Measurements from ENCODE around the gene TTC33.
"Not testable (repeated sequence)": the region's sequence is repeated elsewhere in the genome, so short reads cannot be mapped to it uniquely, and the experiment has no call there.

Gene TTC33

DNA sequence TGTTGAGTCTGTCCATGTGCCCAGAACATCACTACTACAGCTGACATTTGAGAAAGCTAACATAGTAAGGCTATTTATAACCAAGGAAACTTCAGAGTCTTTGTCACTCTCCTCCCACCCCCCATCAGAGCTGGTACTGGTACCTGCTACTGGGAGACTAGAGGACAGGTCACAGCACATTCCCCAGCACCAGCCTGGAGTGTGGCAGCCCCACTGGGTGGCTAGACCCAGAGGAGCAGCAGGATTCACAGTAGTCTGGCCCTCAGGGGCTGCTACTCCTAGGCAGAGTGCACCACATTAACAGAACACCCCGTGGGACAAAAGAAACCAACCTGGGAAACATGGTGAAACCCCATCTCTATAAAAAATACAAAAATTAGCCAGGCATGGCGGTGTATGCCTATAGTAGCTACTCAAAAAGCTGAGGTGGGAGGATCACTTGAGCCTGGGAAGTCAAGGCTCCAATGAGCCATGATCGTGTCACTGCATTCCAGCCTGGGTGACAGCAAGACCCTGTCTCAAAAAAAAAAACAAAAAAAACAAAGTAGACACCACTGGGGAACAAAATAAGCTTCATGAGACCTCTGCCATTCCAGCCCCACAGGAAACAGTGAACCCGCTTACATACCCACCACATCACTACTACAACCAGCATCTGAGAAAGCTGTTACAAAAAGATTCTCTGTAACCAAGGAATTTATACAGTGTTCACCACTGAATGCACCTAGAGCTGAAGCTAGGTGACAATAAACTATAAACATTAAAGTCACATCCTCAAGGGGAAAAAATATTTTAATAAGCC, 102.3 kb downstream of the TTC33 start:
- no peak for DNase-seq (ENCODE audit: low read depth)

DNA sequence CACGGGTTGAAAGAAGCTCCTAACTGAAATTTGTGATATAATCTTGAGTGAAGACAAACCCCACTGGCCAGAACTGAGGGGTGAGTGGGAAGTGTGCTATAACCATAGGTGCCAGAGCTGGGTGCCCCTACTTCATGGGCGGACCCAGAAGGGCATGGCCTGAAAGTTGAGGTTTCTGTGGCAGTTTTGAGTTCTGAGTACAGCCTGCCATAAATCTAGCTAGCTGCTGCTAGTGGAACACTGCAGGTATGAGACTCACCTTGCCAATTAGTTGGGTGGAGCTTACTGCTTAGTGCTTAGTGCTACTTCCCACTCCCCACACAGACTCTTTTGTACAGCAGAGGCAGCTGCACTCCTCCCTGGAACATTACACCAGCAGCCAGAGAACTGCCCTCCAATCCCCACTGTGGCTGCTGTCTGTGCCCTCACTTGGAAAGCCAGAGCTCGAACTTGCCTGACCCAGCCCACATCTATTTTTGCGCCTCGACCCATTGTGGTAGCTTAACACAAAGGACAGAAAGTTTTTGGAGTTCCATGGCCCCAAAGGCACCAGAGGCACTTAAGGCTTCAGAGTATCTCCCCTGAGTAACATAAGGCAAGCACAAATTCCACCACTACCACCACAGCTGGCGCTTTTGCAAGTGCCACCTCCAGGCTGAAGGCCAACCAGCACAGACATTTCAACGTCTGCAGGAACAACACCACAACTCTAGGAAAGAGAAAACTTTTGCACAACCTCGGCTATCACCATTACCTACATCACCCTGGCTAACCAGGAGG, 103.1 kb downstream of the TTC33 start:
- DNase-seq (ENCODE audit: low read depth): no peak

- no peak for DNase-seq (ENCODE audit: low read depth)
Observed at GRCh38 chr5:40651201-40651600, 104.6 kb downstream of the TTC33 start.

- no peak for DNase-seq (ENCODE audit: low read depth)
Observed at GRCh38 chr5:40649463-40650030, 106.2 kb downstream of the TTC33 start.

DNA sequence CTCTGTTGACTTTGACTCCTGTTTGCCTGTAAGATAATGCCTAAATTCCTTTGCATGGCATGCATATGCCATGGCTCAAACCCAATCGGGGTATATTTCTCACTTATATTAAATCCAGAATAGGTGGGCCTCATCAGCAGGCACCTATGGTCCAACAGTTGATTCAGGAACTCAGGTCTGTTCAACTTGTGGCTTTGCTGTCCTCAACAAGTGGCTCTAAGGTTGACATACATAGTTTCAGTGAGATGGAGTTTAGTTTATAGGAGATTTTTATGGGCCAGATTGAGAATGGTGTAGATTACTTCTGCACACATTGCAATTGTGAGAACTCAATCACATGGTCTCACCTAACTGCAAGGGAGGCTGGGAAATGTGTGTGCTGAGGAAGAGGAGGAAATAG, 107.6 kb downstream of the TTC33 start:
- no peak for DNase-seq (ENCODE audit: low read depth)

DNA sequence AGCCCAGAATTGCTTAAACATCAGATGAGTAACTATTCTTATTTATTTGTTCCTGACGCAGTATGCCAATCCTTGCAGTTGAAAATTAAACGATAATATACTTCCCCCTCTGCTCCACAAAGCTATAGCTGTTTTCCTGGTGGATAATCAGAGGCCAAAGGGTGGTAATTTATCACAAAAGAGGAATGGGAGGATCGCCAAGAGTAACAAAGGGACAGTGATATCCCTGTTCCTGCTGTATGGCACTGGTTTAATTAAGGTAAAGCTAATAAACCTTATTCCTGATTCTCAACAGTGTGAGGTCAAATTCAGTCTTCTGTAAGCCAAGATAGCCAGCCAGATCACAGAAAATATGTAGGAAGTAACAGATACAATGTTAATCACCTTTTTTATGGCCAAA, 109.5 kb downstream of the TTC33 start:
- DNase-seq (ENCODE audit: low read depth): no peak

DNA sequence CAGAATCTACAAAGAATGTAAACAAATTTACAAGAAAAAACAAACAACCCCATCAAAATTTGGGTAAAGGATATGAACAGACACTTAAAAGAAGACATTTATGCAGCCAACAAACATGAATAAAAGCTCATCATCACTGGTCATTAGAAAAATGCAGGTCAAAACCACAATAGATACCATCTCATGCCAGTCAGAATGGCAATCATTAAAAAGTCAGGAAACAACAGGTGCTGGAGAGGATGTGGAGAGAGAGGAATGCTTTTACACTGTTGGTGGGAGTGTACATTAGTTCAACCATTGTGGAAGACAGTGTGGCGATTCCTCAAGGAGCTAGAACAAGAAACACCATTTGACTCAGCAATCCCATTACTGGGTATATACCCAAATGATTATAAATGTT, 116.2 kb downstream of the TTC33 start:
- not testable (repeated sequence) for DNase-seq (ENCODE audit: low read depth)

GRCh38 chr5:40634593-40634992, 121.2 kb downstream of the TTC33 start:
- no peak for DNase-seq (ENCODE audit: low read depth)

DNA sequence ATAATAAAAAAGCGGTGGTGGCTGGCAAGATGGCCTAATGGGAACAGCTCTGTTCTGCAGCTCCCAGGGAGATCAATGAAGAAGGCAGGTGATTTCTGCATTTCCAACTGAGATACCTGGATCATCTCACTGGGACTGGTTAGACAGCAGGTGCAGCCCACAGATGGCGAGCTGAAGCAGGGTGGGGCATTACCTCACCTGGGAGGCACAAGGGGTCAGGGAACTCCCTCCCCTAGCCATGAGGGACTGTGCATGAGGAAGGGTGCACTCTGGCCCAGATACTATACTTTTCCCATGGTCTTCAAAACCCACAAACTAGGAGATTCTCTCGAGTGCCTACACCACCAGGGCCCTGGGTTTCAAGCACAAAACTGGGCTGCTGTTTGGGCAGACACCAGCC, 121.6 kb downstream of the TTC33 start:
- DNase-seq (ENCODE audit: low read depth): no peak

DNA sequence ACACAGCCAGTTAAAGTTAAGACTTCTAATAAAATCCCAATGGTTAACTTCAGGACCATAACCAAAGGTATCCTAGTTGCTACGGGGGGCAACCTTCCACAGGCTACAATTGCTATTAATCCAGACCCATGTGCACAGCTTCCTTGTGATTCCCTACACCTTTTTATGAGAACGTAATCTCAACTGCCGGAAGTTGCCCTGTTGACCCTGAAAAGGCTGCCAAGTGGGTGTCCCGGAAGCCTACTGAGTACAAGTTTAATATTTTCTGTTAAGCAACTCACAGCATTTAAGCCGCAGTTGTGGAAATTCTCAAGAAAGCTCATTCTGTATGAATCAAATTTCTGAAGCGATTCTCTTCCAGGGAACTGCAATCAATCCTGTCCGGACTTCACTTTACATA, 124.5 kb downstream of the TTC33 start:
- DNase-seq (ENCODE audit: low read depth): no peak

DNA sequence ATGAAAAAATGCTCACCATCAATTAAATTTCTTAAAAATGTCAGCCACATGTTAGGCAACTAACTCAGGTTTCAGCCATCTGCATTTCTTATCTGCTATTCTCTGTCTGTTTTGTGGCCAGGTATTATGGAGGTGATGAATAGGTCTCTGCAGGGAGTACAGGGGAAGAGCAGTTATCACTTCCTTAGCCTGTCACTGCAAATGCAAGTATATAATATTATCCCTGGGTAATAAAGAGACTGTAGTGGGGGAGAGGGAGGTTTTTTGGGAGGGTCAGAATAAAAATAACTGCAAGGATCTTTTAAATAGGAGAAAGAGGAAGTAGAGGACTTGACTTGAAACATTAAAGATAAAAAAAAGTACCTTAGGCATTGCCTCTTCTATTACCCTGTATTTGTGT, 125.6 kb downstream of the TTC33 start:
- DNase-seq (ENCODE audit: low read depth): no peak

DNA sequence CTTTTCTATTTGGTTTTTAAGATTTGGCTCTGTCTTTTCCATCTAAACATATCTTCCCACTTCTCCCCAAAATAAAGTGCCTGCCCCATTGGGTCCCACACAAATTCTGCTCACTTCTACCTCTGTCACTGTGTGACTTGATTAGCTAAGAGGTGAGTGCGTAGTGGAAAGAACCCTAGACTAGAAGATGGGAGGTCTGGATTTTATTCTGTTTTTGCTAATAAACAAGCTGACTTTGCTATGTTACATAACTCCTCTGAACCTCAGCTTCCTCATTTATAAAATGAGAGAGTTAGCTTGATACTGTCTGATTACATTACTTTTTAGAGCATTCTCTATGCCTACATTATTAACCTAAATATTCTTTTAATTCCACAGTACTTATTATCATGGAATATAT, 127.4 kb downstream of the TTC33 start:
- DNase-seq (ENCODE audit: low read depth): no peak

GRCh38 chr5:40627706-40628105, 128.1 kb downstream of the TTC33 start:
- no peak for DNase-seq (ENCODE audit: low read depth)

GRCh38 chr5:40626801-40627200, 129.0 kb downstream of the TTC33 start:
- no peak for DNase-seq (ENCODE audit: low read depth)

DNA sequence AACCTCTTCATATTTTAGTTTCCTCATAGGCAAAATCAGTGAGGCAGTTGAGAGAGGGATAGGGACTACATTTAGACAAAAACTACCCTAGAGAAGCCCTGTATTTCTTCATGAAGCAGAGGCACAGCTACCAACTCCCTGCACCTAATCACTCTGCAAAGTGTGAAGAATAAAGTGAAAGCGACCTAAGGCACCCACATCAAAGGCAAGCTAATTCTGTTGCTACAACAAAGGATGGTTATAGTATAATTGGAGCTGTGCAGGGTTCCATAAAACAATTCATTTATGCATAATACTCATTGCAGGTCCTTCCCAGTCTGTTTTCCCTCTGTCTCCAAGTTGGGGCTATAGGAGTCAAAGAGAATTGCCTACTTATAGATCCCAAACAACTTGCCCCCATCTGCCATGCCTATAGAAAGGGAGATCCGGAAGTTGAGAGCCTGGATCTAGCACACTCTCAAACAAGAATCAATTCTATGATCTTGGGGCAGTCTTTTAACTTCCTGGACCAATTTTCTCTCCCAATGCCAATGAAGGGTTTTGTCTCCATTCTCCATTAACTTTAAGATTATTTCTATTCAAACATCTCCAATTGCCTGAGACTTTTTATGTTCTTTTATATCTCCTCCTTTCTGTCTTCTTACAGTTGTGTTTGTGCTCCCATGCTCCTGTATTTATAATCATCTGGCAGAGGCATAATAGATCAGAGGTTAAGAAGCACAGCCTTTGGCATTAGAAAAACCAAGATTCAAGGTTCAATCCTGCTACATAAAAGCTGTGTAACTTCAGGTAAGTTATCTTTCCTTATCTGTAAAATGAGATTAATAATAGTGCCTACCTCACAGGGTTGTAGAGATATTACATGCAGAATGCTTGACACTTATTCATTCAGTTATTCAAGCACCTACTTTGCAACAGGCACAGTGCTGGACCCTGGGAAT, 132.0 kb downstream of the TTC33 start:
- DNase-seq (ENCODE audit: low read depth): no peak

DNA sequence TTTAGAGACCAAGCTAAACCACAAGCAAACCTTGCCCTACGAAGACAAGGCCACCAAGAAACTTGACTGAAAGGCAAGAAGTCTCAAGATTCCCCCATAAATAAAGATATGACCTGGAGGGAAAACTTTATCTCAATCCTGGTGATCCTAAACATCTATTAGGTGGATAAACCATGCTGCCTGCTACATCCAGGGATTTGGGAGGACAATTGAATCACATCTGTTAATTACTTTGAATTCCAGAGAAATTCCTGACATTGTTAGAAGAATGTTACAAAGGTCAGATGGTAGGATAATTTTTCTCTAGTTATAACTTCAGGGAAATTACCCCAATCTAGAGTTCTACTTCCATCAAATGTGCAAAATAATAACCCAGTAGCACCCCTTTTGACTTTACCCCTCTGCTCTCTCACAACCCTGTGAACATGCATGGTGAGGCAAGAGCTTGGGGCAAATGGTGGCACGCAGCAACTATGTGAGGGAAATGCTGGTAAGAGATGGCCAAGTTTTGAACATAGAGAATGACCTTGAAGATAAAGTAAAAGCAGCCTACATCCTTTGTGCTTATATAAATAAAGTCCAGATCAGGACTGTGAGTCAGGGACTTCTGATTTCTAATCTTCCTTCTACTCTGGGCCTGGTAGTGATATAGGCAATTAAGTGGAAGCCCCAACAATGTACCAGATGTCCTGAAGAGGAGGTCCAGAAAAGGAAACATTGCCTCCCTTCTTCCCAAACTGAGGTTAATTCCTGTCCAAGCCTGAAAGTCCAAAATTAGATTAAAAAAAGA, 133.1 kb downstream of the TTC33 start:
- DNase-seq (ENCODE audit: low read depth): no peak

DNA sequence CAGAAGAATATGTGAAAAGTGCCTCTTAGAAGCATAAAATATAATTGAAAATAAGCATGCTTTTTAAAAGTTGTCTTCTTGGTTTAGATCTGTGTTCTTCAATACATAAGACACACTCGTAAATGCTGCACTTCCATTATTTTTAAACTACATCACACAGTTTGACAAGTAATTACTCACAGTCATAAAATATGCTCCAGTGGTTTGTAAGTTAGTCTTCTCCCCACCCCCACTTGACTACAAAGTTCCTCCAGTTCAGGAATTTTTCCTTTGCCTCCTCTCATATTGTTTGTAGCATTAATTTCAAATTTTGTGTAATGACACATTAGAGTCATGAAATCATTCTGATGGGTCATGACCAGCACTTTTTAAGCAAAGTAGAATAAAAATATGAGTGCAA, 136.3 kb downstream of the TTC33 start:
- DNase-seq (ENCODE audit: low read depth): no peak

DNA sequence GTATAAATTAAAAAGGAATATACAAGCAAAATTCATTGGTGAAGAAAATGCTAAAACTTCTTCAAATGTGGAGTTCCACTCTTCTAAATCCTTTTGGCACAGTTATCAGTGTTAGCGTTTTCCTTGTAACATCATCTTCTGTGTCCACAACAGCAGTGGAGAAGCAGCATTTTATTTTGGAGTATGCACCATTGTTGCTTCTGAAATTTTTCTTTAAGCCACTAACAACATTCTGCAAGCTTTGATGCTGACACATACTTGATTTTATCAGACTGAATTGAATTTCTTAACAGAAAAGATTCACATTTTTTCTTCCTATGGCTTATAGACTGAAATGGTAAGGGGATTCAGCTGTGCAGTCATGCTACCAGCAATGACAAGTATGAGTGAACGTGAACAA, 136.8 kb downstream of the TTC33 start:
- DNase-seq (ENCODE audit: low read depth): no peak

GRCh38 chr5:40616781-40617180, 139.0 kb downstream of the TTC33 start:
- no peak for DNase-seq (ENCODE audit: low read depth)

- DNase-seq (ENCODE audit: low read depth): no peak
Observed at GRCh38 chr5:40615586-40616170, 140.1 kb downstream of the TTC33 start.
